ENCODE measurements around the gene PSTPIP1. TPM values are rescaled to one million over a fixed set of nuclear protein-coding genes. Genes with fewer than 3 reads are reported as not detected.

The PSTPIP1 gene
- total RNA-seq (0.77 and 1.5 TPM in 2 replicates), polyA plus RNA-seq (0.56 and 0.79 TPM in 2 replicates), polyA minus RNA-seq (ENCODE audit: low replicate concordance) (not detected in 2 replicates)
- 0.49 and 1.1 TPM in 2 replicates for polyA plus RNA-seq (2012)

- no peaks in the 10 kb centered on the region for H4K20me1 ChIP-seq (ENCODE audit: control insufficient read depth, extremely low read depth, insufficient read depth, low read length)
- peaks cover 8% of the 10 kb centered on the region for H3K4me1 ChIP-seq (ENCODE audit: control insufficient read depth, extremely low read depth, insufficient read depth, low read length)
- no peak within 1 kb of the TSS for H3K4me3 ChIP-seq (replicated peaks in 1 of 4; ENCODE audit: control extremely low read depth in 1 of 4, insufficient read depth in 1 of 4, low read depth in 3 of 4, low read length in 4 of 4)
- no peak within 1 kb of the TSS for H3K27ac ChIP-seq (ENCODE audit: insufficient read depth, low read length)
- no peaks in the 10 kb centered on the region for H3K79me2 ChIP-seq (ENCODE audit: control insufficient read depth, insufficient read depth, low read length)
- DNase-seq (ENCODE audit: low read depth in 2 of 2) = no peak
- no peaks in the 10 kb centered on the region for H3K27me3 ChIP-seq (ENCODE audit: control insufficient read depth, insufficient read depth, low read length)
- H3K9ac ChIP-seq (ENCODE audit: insufficient read depth, low read length) = no peak within 1 kb of the TSS
- no peaks in the 10 kb centered on the region for H3K36me3 ChIP-seq (ENCODE audit: control insufficient read depth, insufficient read depth, low read length)
- TF ChIP-seq EZH2 (IDR thresholded peaks at IDR 0.05; ENCODE audit: low read length, missing control alignments) = no peak
- H3K9me3 ChIP-seq (ENCODE audit: control insufficient read depth, insufficient read depth, low read depth, low read length) = no peaks in the 10 kb centered on the region
- peak within 1 kb of the TSS; percentile 52 for H2AFZ ChIP-seq (ENCODE audit: low read length)
- no peak within 1 kb of the TSS for H3K4me2 ChIP-seq (ENCODE audit: extremely low read depth, insufficient read depth, low read length)
These were observed at the start of gene PSTPIP1 for GRCh38 chr15:76994971-76995945. Gene PSTPIP1, plus strand, starts transcription at chr15:76995126. Its CDS starts 448 bp downstream, at chr15:76995574.

- Histone ChIP-seq H3K27me3 (ENCODE audit: control insufficient read depth, insufficient read depth, low read length) (no peaks in the 10 kb centered on the region), H3K9ac (ENCODE audit: insufficient read depth, low read length) (no peak overlapping the region), H3K79me2 (ENCODE audit: control insufficient read depth, insufficient read depth, low read length) (no peaks in the 10 kb centered on the region), H3K36me3 (ENCODE audit: control insufficient read depth, insufficient read depth, low read length) (peaks cover 2% of the 10 kb centered on the region), H3K27ac (ENCODE audit: insufficient read depth, low read length) (no peak overlapping the region), H3K4me3 (replicated peaks in 1 of 4; ENCODE audit: control extremely low read depth in 1 of 4, insufficient read depth in 1 of 4, low read depth in 3 of 4, low read length in 4 of 4) (no peak overlapping the region), H4K20me1 (ENCODE audit: control insufficient read depth, extremely low read depth, insufficient read depth, low read length) (no peaks in the 10 kb centered on the region), H3K9me3 (ENCODE audit: control insufficient read depth, insufficient read depth, low read depth, low read length) (no peaks in the 10 kb centered on the region), H3K4me2 (ENCODE audit: extremely low read depth, insufficient read depth, low read length) (no peak overlapping the region), H3K4me1 (ENCODE audit: control insufficient read depth, extremely low read depth, insufficient read depth, low read length) (no peaks in the 10 kb centered on the region), H2AFZ (ENCODE audit: low read length) (no peak overlapping the region)
- no peak for TF ChIP-seq EZH2 (IDR thresholded peaks at IDR 0.05; ENCODE audit: low read length, missing control alignments)
- TF ChIP-seq CTCF (conservative IDR thresholded peaks at IDR 0.05 in 1 of 2, IDR thresholded peaks at IDR 0.05 in 1 of 2; ENCODE audit: low read depth in 1 of 2, low read length in 2 of 2) = no peak
- DNase-seq (ENCODE audit: low read depth in 2 of 2) = peak; percentile 39 to 59
These were observed 49.3 kb upstream of the PSTPIP1 start for GRCh38 chr15:76945494-76946093.

GRCh38 chr15:76947454-76947853 lies 47.5 kb upstream of the PSTPIP1 start:
- Histone ChIP-seq H4K20me1 (ENCODE audit: control insufficient read depth, extremely low read depth, insufficient read depth, low read length) (no peaks in the 10 kb centered on the region), H3K79me2 (ENCODE audit: control insufficient read depth, insufficient read depth, low read length) (no peaks in the 10 kb centered on the region), H2AFZ (ENCODE audit: low read length) (no peak overlapping the region), H3K4me2 (ENCODE audit: extremely low read depth, insufficient read depth, low read length) (no peak overlapping the region), H3K27me3 (ENCODE audit: control insufficient read depth, insufficient read depth, low read length) (no peaks in the 10 kb centered on the region), H3K36me3 (ENCODE audit: control insufficient read depth, insufficient read depth, low read length) (peaks cover 2% of the 10 kb centered on the region), H3K4me1 (ENCODE audit: control insufficient read depth, extremely low read depth, insufficient read depth, low read length) (no peaks in the 10 kb centered on the region), H3K4me3 (replicated peaks in 1 of 4; ENCODE audit: control extremely low read depth in 1 of 4, insufficient read depth in 1 of 4, low read depth in 3 of 4, low read length in 4 of 4) (no peak overlapping the region), H3K27ac (ENCODE audit: insufficient read depth, low read length) (no peak overlapping the region), H3K9ac (ENCODE audit: insufficient read depth, low read length) (no peak overlapping the region), H3K9me3 (ENCODE audit: control insufficient read depth, insufficient read depth, low read depth, low read length) (no peaks in the 10 kb centered on the region)
- DNase-seq (ENCODE audit: low read depth in 2 of 2) = no peak
- TF ChIP-seq EZH2 (IDR thresholded peaks at IDR 0.05; ENCODE audit: low read length, missing control alignments) (no peak), CTCF (conservative IDR thresholded peaks at IDR 0.05 in 1 of 2, IDR thresholded peaks at IDR 0.05 in 1 of 2; ENCODE audit: low read depth in 1 of 2, low read length in 2 of 2) (no peak)
